Subcutaneous abdominal adipose tissue (tissue), 5 donors: ENCODE results near the gene ZNF66.
"Not testable (repeated sequence)": the region's sequence is repeated elsewhere in the genome, so short reads cannot be mapped to it uniquely, and the experiment has no call there.

Experiments
- H3K27ac ChIP-seq: one replicate; pipeline ENCODE4 v1.7.0; 2013; ENCODE audit warnings: low read depth, mild to moderate bottlenecking, inconsistent platforms, low read length, moderate library complexity
- H3K27me3 ChIP-seq, 5 donors: one replicate each; pipeline ENCODE4 v1.7.0; 2013; ENCODE audit warnings: low read length in 5 of 5, inconsistent platforms in 1 of 5; ENCODE audit not compliant: control insufficient read depth in 5 of 5, insufficient read depth in 4 of 5
- H3K36me3 ChIP-seq, 5 donors: one replicate each; pipeline ENCODE4 v1.7.0; 2013; ENCODE audit warnings: low read length in 5 of 5; ENCODE audit not compliant: control insufficient read depth in 5 of 5, insufficient read depth in 5 of 5
- H3K4me1 ChIP-seq, 5 donors: one replicate each; pipeline ENCODE4 v1.7.0; 2013; ENCODE audit warnings: low read length in 5 of 5, mild to moderate bottlenecking in 3 of 5, moderate library complexity in 1 of 5; ENCODE audit not compliant: control insufficient read depth in 5 of 5, insufficient read depth in 5 of 5
- H3K4me3 ChIP-seq, 5 donors: one replicate each; pipeline ENCODE4 v1.7.0; 2013; ENCODE audit warnings: low read length in 5 of 5, low read depth in 1 of 5
- H3K9ac ChIP-seq, 5 donors: one replicate each; pipeline ENCODE4 v1.7.0; 2013; ENCODE audit warnings: low read length in 5 of 5, mild to moderate bottlenecking in 4 of 5, moderate library complexity in 3 of 5
- H3K9me3 ChIP-seq, 5 donors: one replicate each; pipeline ENCODE4 v1.7.0; 2013; ENCODE audit warnings: low read length in 5 of 5; ENCODE audit not compliant: control insufficient read depth in 5 of 5
- donor health status: healthy.
- donor health status: healthy.
- donor health status: healthy.
- donor health status: healthy.
- donor health status: healthy.

ZNF66 gene

DNA sequence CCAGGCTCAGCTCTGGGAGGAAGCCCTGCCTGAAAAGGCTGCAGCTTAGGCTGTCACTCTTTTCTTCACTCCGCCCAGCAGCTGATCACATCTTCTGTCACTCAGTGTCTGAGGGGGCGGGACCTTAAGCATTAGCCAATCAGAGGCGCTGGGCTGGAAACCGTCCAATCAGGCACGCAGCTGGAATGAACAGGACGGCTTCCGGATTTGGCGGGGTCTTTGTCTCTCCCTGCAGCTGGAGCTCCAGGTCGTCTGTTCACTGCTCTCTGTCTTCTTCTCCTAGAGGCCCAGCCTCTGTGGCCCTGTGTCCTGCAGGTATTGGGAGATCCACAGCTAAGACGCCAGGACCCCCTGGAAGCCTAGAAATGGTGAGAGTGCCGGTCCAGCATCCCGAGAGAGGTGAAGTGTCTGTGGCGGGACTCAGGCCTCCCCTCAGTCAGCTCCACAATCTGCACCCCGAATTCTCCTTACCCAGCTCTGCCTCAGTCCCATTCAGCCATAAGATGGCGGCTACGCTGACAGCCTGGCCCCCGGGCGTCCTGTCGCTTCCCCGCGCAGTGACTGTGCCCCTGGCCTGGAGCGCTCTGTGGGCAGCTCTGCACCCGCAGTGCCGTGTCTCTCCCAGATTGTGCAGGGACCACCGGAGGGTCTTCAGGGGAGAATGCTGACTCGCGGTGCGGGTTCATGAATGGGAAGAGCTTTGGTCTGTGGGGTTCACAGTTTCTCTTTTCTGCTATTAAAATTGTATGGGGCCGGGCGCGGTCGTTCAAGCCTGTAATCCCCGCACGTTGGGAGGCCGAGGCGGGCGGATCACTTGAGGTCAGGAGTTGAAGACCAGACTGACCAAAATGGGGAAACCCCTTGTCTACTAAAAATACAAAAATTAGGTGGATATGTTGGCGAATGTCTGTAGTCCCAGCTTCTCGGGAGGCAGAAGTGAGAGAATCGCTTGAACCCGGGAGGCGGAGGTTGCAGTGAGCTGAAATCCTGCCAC lies at the start of gene ZNF66:
Gene ZNF66, plus strand, starts transcription at position 222 of the 994 bp plus-strand sequence. Its CDS starts 144 bp downstream, at position 366.
- H3K27me3 ChIP-seq, result no peaks in the 10 kb centered on the region
- peak within 1 kb of the TSS; percentile 49 for H3K27ac ChIP-seq
- peaks cover 0 to 5% (median 0%) of the 10 kb centered on the region in 5 donors for H3K36me3 ChIP-seq
- H3K9ac ChIP-seq, result peak within 1 kb of the TSS; percentile 77 to 89 (median 88)
- peak within 1 kb of the TSS; percentile 88 to 99 (median 94) for H3K4me3 ChIP-seq
- H3K4me1 ChIP-seq, result peaks cover 0 to 11% (median 8%) of the 10 kb centered on the region in 5 donors
- H3K9me3 ChIP-seq, result no peaks in the 10 kb centered on the region

GRCh38 chr19:20750169-20750568 lies 25.9 kb upstream of the ZNF66 start:
- H3K9ac ChIP-seq, H3K4me3 ChIP-seq, H3K9me3 ChIP-seq, H3K4me1 ChIP-seq, H3K27me3 ChIP-seq, H3K36me3 ChIP-seq, H3K27ac ChIP-seq: not testable (repeated sequence)

- H3K27me3 ChIP-seq, H3K4me1 ChIP-seq, H3K27ac ChIP-seq, H3K9ac ChIP-seq, H3K36me3 ChIP-seq, H3K9me3 ChIP-seq, H3K4me3 ChIP-seq: not testable (repeated sequence)
Observed at GRCh38 chr19:20752291-20752690, 23.8 kb upstream of the ZNF66 start.

DNA sequence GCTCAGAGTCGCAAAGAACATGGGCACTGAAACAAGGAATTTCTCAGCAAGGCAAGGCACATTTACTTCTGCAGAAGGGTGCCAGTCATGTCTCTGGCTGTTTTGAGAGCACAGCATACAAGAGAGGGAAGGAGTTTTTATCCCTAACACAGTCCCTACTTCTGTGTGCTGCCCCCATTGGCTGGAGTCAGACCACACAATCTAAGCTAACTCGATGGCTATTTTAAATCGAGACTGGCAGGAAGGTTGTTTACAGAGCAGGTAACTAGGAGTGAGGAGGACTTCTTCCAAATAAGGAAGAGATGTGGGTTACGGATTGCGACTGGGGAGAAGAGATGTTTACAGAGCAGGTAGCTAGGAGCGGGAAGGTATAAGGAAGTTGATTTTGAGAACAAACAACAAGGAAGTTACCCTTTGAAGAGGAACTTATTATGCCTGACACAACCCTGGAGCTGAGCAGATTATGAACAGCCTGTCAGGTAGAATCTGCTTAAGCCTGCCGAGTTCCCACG lies 6.8 kb upstream of the ZNF66 start:
- not testable (repeated sequence) for H3K9ac ChIP-seq, H3K4me1 ChIP-seq, H3K9me3 ChIP-seq, H3K4me3 ChIP-seq, H3K36me3 ChIP-seq, H3K27ac ChIP-seq, H3K27me3 ChIP-seq

- H3K4me1 ChIP-seq, result no peaks in the 10 kb centered on the region
- peaks cover 0 to 4% (median 0%) of the 10 kb centered on the region in 5 donors for H3K9me3 ChIP-seq
- H3K27me3 ChIP-seq, result no peaks in the 10 kb centered on the region
- H3K4me3 ChIP-seq, result no peak overlapping the region
- H3K36me3 ChIP-seq, result peaks cover 5 to 13% (median 9%) of the 10 kb centered on the region in 5 donors
- no peak overlapping the region for H3K27ac ChIP-seq
- H3K9ac ChIP-seq, result no peak overlapping the region
Observed at GRCh38 chr19:20787786-20788185, 11.7 kb downstream of the ZNF66 start.

DNA sequence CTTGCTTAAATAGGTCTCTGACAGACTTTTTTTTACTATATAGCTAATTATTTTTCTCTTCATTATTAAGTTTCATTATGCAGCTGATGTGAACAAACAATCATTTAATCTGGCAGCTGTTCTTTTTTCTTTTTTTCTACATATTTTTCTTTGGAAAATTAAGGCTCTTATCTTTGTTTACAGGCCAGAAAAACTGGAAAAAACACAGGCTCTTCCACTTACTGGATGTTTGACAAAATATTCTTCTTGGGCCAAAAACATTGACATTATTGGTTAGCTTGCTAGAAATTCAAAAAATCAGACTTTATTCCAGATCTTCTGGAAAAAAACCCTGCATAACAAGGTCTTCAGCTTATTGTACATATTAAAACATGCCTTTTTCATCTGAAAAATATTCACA lies 15.7 kb downstream of the ZNF66 start:
- H3K4me3 ChIP-seq, result no peak overlapping the region
- peaks cover 0 to 5% (median 3%) of the 10 kb centered on the region in 5 donors for H3K9me3 ChIP-seq
- H3K9ac ChIP-seq, result no peak overlapping the region
- H3K36me3 ChIP-seq, result peaks cover 12 to 18% (median 15%) of the 10 kb centered on the region in 5 donors
- H3K4me1 ChIP-seq, result no peaks in the 10 kb centered on the region
- H3K27ac ChIP-seq, result no peak overlapping the region
- no peaks in the 10 kb centered on the region for H3K27me3 ChIP-seq

- H3K27me3 ChIP-seq, H3K9ac ChIP-seq, H3K4me1 ChIP-seq, H3K27ac ChIP-seq: not testable (repeated sequence)
- H3K9me3 ChIP-seq, result peaks cover 26 to 50% (median 47%) of the 10 kb centered on the region in 5 donors
- peak overlapping the region; percentile 18 to 60 (median 50) for H3K4me3 ChIP-seq
- H3K36me3 ChIP-seq, result peaks cover 0 to 20% (median 6%) of the 10 kb centered on the region in 5 donors
Observed at GRCh38 chr19:20806311-20807262, 30.5 kb downstream of the ZNF66 start.

DNA sequence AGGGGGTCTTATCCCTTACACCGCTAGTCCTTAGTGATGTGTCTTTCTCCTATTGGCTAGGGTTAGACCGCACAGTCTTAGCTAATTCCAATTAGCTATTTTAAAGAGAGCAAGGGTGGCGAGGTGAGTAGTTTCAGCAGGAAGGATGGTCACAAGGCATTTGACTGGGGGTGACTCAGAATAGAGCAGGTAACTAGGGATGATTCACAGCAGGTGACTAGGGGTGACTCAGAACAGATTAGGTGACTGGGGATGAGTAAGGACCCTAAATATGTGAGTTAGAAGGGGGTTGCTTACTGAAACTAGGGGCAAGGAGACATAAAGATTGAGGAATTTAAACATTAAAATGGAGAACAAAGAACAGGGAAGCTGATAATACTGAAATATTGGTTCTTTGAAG lies 64.3 kb downstream of the ZNF66 start:
- H3K9ac ChIP-seq, result no peak overlapping the region
- no peaks in the 10 kb centered on the region for H3K27me3 ChIP-seq
- no peaks in the 10 kb centered on the region for H3K4me1 ChIP-seq
- no peaks in the 10 kb centered on the region for H3K36me3 ChIP-seq
- H3K27ac ChIP-seq, result no peak overlapping the region
- peaks cover 9 to 49% (median 42%) of the 10 kb centered on the region in 5 donors for H3K9me3 ChIP-seq
- peak overlapping the region in 2 of 5 donors; percentile 0 to 25 for H3K4me3 ChIP-seq
